Urothelium cell line (cell line): ENCODE measurements around the gene OR8D1.
A peak's percentile ranks its signal among the peaks of the same experiment; 100 is the strongest.
"Not testable (repeated sequence)": the region's sequence is repeated elsewhere in the genome, so short reads cannot be mapped to it uniquely, and the experiment has no call there.

Experiments used
- DNase-seq: peaks from one replicate; pipeline ENCODE4 v3.0.0; 2011; ENCODE audit warnings: low spot score, mixed read lengths
- FAIRE-seq: peaks from 2 replicates; lab custom pipeline; 2011; peaks lifted over from hg19 to GRCh38; lab: Jason Lieb, UNC

OR8D1 gene

DNA sequence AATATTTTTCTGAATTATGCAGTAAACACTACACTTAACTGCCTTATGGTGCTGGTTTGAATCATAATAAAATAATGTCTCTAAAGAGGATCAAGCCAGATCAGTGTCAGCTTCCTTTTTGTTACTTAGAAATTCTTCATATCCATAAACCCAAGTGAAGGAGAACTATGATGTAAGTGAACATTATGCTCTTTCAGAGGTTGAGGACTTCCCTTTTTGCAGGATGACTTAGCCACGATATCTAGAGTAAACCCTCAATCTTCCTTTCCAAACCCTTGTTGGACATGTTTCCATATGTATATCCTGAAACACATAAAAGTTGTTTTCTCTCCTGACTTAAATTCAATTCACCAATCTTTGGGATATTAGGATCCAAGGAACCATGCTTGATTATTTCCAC lies 19.1 kb downstream of the OR8D1 start:
- FAIRE-seq, result no peak
- DNase-seq, result no peak

GRCh38 chr11:124285610-124286344 lies 28.0 kb downstream of the OR8D1 start:
- FAIRE-seq, result no peak
- no peak for DNase-seq

DNA sequence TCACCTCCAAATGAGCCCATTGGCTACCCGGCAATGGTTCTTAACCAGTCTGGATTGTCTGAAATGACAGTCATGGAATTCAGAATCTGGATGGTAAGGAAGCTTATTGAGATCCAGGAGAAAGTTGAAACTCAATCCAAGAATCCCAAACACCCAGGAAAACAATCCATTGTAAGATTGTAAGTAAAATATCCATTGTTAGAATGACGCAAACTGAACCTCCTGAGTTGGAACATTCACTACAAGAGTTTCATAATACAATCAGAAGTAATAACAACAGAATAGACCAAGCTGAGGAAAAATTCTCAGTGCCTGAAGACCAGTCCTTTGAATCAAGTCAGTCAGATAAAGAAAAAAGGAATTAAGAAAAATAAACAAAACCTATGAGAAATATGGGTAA lies 35.5 kb downstream of the OR8D1 start:
- DNase-seq, result no peak
- FAIRE-seq, result no peak

- no peak for DNase-seq
- FAIRE-seq, result no peak
These were observed 35.9 kb downstream of the OR8D1 start for GRCh38 chr11:124277804-124278203.

DNA sequence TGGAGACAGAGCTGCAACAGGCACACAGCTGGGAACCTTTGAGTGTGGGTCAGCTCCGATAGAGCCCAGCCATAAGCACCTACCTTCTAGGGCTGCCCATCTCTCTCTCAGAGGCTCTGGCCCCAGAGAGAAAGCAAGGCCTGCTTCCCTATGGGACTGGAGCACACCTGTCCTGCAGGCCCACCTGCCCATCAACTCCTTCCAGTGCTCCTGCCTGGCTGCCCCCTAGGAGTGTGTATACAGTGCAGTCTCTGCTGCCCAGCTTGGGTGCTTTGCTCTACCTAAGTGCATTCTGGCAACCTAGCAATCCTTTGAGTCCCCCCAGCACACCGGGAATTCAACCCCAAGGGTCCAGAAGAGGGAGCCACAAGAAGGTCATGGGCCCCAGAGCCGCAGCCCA lies 36.5 kb downstream of the OR8D1 start:
- DNase-seq (no peak), FAIRE-seq (no peak)

DNA sequence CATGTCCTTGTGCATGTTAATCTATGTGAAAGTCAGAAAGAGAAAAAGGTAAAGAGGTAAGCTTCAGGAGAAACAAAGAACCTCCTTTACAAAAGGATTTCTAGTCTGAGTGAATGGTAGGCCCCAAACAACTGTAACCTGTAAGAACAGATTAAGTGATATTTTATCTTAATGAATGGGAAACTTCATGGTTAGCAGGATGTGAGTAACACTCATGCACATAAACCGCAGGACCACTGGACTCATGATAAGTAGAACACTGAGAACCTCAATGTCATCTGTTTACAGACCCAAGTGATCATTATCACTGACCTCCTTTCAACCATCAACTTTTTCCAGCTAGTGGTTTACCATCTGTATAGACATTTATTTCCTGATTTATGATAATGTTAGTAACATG lies 37.7 kb downstream of the OR8D1 start:
- no peak for FAIRE-seq
- peak; percentile 5 for DNase-seq

DNA sequence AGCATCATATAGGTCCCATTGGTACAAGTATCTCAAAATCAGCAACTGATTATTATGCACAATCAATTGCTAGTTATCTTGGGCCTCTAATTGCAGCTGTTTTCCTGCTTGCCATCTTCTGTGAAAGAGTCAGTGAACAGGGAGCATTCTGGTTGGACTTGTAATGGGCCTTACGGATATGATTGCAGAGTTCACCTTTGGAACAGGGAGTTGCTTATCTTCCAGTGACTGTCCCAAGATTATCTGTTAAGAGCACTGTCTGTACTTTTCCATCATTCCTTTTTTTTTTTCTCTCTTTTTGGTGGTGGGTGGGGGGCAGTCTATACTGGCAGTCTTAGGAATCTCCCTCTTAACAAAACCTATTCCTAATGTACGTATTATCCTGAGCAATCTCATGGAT lies 39.7 kb downstream of the OR8D1 start:
- FAIRE-seq, result no peak

DNA sequence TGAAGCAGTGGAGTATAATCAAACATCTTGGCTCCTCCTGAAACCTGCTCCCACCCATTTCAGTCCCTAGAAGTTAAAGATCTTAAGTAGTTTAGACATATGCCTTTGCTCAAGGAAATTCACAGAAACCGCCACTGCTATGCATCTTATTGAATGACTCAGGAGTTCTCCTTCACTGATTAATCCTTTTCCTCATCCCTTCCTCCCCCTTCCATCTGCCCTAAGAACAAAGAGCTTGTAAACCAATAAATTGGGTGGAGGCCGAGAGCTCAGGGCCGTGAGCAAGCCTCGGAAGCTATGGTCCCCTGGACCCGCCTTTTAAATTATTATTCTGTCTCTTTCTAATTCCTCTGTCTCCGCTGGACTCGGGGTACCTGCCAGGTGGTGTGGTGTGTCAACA lies 42.9 kb downstream of the OR8D1 start:
- not testable (repeated sequence) for FAIRE-seq

More for the DNA sequence above, 39.7 kb downstream of the OR8D1 start:
- DNase-seq, result no peak

GRCh38 chr11:124265041-124265440 lies 48.7 kb downstream of the OR8D1 start:
- FAIRE-seq, DNase-seq: not testable (repeated sequence)

More for the DNA sequence above, 42.9 kb downstream of the OR8D1 start:
- DNase-seq, result not testable (repeated sequence)

GRCh38 chr11:124256076-124256475 lies 57.7 kb downstream of the OR8D1 start, which contains the start of gene OR8G5:
TSS of gene OR8G5 (plus strand) at chr11:124256376. CDS start at chr11:124264932, 8,556 bp downstream.
- no peak for FAIRE-seq
- no peak for DNase-seq
